Chondrocyte (in vitro differentiated cells): Measurements from ENCODE around the gene TBCCD1. TPM values are rescaled to one million over a fixed set of nuclear protein-coding genes. Genes with fewer than 3 reads are reported as not detected.

Experiments used
- DNase-seq: peaks from one replicate; pipeline ENCODE4 v3.0.0; 2021; ENCODE audit warnings: mixed read lengths, low spot score
- H3K27ac Mint-ChIP-seq: one replicate; pipeline ENCODE4 v1.8.0; 2021; ENCODE audit warnings: mild to moderate bottlenecking, moderate library complexity, mixed read lengths; ENCODE audit not compliant: unreplicated experiment
- H3K27me3 Mint-ChIP-seq: 2 replicates; pipeline ENCODE4 v1.8.0; 2021; ENCODE audit warnings: low read depth, mixed read lengths
- H3K36me3 Mint-ChIP-seq: 2 replicates; pipeline ENCODE4 v1.8.0; 2021; ENCODE audit warnings: low read depth, mixed read lengths
- H3K4me1 Mint-ChIP-seq: 2 replicates; pipeline ENCODE4 v1.8.0; 2021; ENCODE audit warnings: low read depth, mild to moderate bottlenecking, mixed read lengths
- H3K4me3 Mint-ChIP-seq: one replicate; pipeline ENCODE4 v1.8.0; 2021; ENCODE audit warnings: mild to moderate bottlenecking, moderate library complexity, mixed read lengths; ENCODE audit not compliant: unreplicated experiment
- H3K9me3 Mint-ChIP-seq: 2 replicates; pipeline ENCODE4 v1.8.0; 2021; ENCODE audit warnings: low read depth, mixed read lengths
- CTCF ChIP-seq: fragments of 200-600 bp; sonication (generic); IDR thresholded peaks from 2 replicates; pipeline ENCODE4 v1.5.0; 2021; ENCODE audit warnings: antibody characterized with exemption, mild to moderate bottlenecking, moderate library complexity
- total RNA-seq: library from RNA; stranded (reverse); gene quantifications from 3 replicates; pipeline ENCODE4 v1.2.1, GENCODE V29; 2021

Gene TBCCD1
- total RNA-seq, 1 donor from 2014 or later = 13.8 TPM

- H3K4me3 Mint-ChIP-seq = no peak overlapping the region
- DNase-seq = no peak
- no peak overlapping the region for H3K27ac Mint-ChIP-seq
- H3K36me3 Mint-ChIP-seq = no peaks in the 10 kb centered on the region
- H3K27me3 Mint-ChIP-seq = peaks cover 65% of the 10 kb centered on the region
- H3K4me1 Mint-ChIP-seq = no peaks in the 10 kb centered on the region
- H3K9me3 Mint-ChIP-seq = peaks cover 4% of the 10 kb centered on the region
- no peak for TF ChIP-seq CTCF
These were observed 52.0 kb downstream of the TBCCD1 start for GRCh38 chr3:186515125-186515524.

GRCh38 chr3:186514296-186515002 lies 52.7 kb downstream of the TBCCD1 start:
- DNase-seq = no peak
- peak; percentile 48 for TF ChIP-seq CTCF
- Mint-ChIP-seq H3K4me3 (no peak overlapping the region), H3K9me3 (peaks cover 4% of the 10 kb centered on the region), H3K27me3 (peaks cover 65% of the 10 kb centered on the region), H3K27ac (no peak overlapping the region), H3K36me3 (no peaks in the 10 kb centered on the region), H3K4me1 (no peaks in the 10 kb centered on the region)

- Mint-ChIP-seq H3K4me1 (no peaks in the 10 kb centered on the region), H3K4me3 (no peak overlapping the region), H3K27ac (no peak overlapping the region), H3K36me3 (no peaks in the 10 kb centered on the region), H3K9me3 (peaks cover 4% of the 10 kb centered on the region), H3K27me3 (peaks cover 59% of the 10 kb centered on the region)
- DNase-seq = no peak
- no peak for TF ChIP-seq CTCF
These were observed 53.8 kb downstream of the TBCCD1 start for GRCh38 chr3:186513386-186513785.

GRCh38 chr3:186512570-186513302 lies 54.4 kb downstream of the TBCCD1 start:
- Mint-ChIP-seq H3K4me1 (no peaks in the 10 kb centered on the region), H3K9me3 (peaks cover 4% of the 10 kb centered on the region), H3K27me3 (peaks cover 57% of the 10 kb centered on the region), H3K36me3 (no peaks in the 10 kb centered on the region), H3K27ac (no peak overlapping the region), H3K4me3 (no peak overlapping the region)
- no peak for DNase-seq
- no peak for TF ChIP-seq CTCF

- no peaks in the 10 kb centered on the region for H3K36me3 Mint-ChIP-seq
These were observed 55.4 kb downstream of the TBCCD1 start for GRCh38 chr3:186511702-186512101.

More at GRCh38 chr3:186511702-186512101, 55.4 kb downstream of the TBCCD1 start:
- Mint-ChIP-seq H3K4me3 (no peak overlapping the region), H3K27ac (no peak overlapping the region), H3K27me3 (peaks cover 53% of the 10 kb centered on the region), H3K9me3 (peaks cover 2% of the 10 kb centered on the region), H3K4me1 (no peaks in the 10 kb centered on the region)
- no peak for TF ChIP-seq CTCF
- no peak for DNase-seq
